SK-N-SH (cell line): ENCODE results near the gene DKK1. TPM values are rescaled to one million over a fixed set of nuclear protein-coding genes. Genes with fewer than 3 reads are reported as not detected.

Source experiments
- CTCF ChIA-PET: fragments of 300-600, 350-600 bp; formaldehyde crosslinking; extraction: SDS; loops from one replicate; lab custom pipeline; 2021; lab: Yijun Ruan, JAX
- POLR2A ChIA-PET: fragments of 350-600 bp; sonication (Branson Sonifier 250); formaldehyde crosslinking; extraction: SDS; loops from one replicate; lab custom pipeline; 2020; ENCODE audit warnings: antibody characterized with exemption, inconsistent platforms; lab: Yijun Ruan, JAX
- DNase-seq: peaks from one replicate; pipeline ENCODE4 v3.0.0; 2012
- H2AFZ ChIP-seq: fragments of 200-600 bp; sonication (generic); 2 replicates; pipeline ENCODE4 v1.8.1; 2016; ENCODE audit warnings: antibody characterized with exemption, mild to moderate bottlenecking, low read depth
- H3F3A ChIP-seq: fragments of 200-600 bp; sonication (generic); replicated peaks from 2 replicates; pipeline ENCODE3; 2016; ENCODE audit warnings: antibody characterized with exemption, mild to moderate bottlenecking; ENCODE audit not compliant: insufficient read depth
- H3K27ac ChIP-seq, 2 experiments: fragments of 200-500 bp in 1 of 2; fragments of 200-600 bp in 1 of 2; sonication (Bioruptor generic) in 1 of 2; sonication (generic), shearing (Covaris generic) in 1 of 2; 2 replicates each; pipeline versions ENCODE4 v1.5.1 to v1.6.1; 2014 to 2016; ENCODE audit warnings: low read depth in 2 of 2, inconsistent platforms in 1 of 2, low read length in 1 of 2, mild to moderate bottlenecking in 1 of 2, mixed read lengths in 1 of 2
- H3K27me3 ChIP-seq: fragments of 200-600 bp; sonication (generic), shearing (Covaris generic); 2 replicates; pipeline ENCODE4 v1.6.1; 2016; ENCODE audit warnings: mixed run types; ENCODE audit not compliant: insufficient read depth
- H3K36me3 ChIP-seq, 2 experiments: fragments of 200-500 bp in 1 of 2; fragments of 200-600 bp in 1 of 2; sonication (Bioruptor generic) in 1 of 2; sonication (generic) in 1 of 2; replicated peaks in 1 of 2; 2 replicates each; pipeline versions ENCODE3 to v1.5.1; 2014 to 2016; ENCODE audit warnings: low read length in 1 of 2, mild to moderate bottlenecking in 1 of 2; ENCODE audit not compliant: insufficient read depth in 2 of 2, control insufficient read depth in 1 of 2
- H3K4me1 ChIP-seq, 2 experiments: fragments of 200-500 bp in 1 of 2; fragments of 200-600 bp in 1 of 2; sonication (Bioruptor generic) in 1 of 2; sonication (generic), shearing (Covaris generic) in 1 of 2; 2 replicates each; pipeline versions ENCODE4 v1.5.1 to v1.6.1; 2014 to 2016; ENCODE audit warnings: low read depth in 1 of 2, low read length in 1 of 2, mixed run types in 1 of 2; ENCODE audit not compliant: insufficient read depth in 2 of 2, control insufficient read depth in 1 of 2
- H3K4me2 ChIP-seq: fragments of 200-600 bp; sonication (generic), shearing (Covaris generic); 2 replicates; pipeline ENCODE4 v1.6.1; 2017; ENCODE audit warnings: mixed run types
- H3K4me3 ChIP-seq, 2 experiments: fragments of 200-500 bp in 1 of 2; fragments of 200-600 bp in 1 of 2; sonication (Bioruptor generic) in 1 of 2; sonication (generic), shearing (Covaris generic) in 1 of 2; 2 replicates each; pipeline versions ENCODE4 v1.5.1 to v1.8.1; 2014 to 2016; ENCODE audit warnings: low read depth in 2 of 2, inconsistent platforms in 1 of 2, low read length in 1 of 2, mild to moderate bottlenecking in 1 of 2, mixed read lengths in 1 of 2, moderate library complexity in 1 of 2
- H3K79me2 ChIP-seq: fragments of 200-600 bp; sonication (generic); 2 replicates; pipeline ENCODE4 v1.8.1; 2017; ENCODE audit warnings: mild to moderate bottlenecking; ENCODE audit not compliant: insufficient read depth
- H3K9ac ChIP-seq: fragments of 200-600 bp; sonication (generic); 2 replicates; pipeline ENCODE4 v1.6.1; 2017; ENCODE audit warnings: mixed run types
- H3K9me2 ChIP-seq: fragments of 200-600 bp; sonication (generic); 2 replicates; pipeline ENCODE4 v1.6.1; 2017; ENCODE audit warnings: mixed run types
- H3K9me3 ChIP-seq: fragments of 200-600 bp; sonication (generic); 2 replicates; pipeline ENCODE4 v1.6.1; 2017; ENCODE audit warnings: mixed run types, mild to moderate bottlenecking, moderate library complexity
- H4K20me1 ChIP-seq: fragments of 200-600 bp; sonication (generic); 2 replicates; pipeline ENCODE4 v1.6.1; 2017; ENCODE audit warnings: mild to moderate bottlenecking, mixed run types; ENCODE audit not compliant: insufficient read depth
- CTCF ChIP-seq: fragments of 200-600 bp; sonication (generic); IDR thresholded peaks from 2 replicates; pipeline ENCODE4 v1.6.1; 2017; ENCODE audit warnings: antibody characterized with exemption, mild to moderate bottlenecking, moderate library complexity
- ELF1 ChIP-seq: IDR thresholded peaks from 2 replicates; pipeline ENCODE4 v1.4.0; 2012
- EP300 ChIP-seq, 2 experiments: IDR thresholded peaks; 2 replicates each; pipeline versions ENCODE4 v1.4.0 to v1.6.1; 2012; ENCODE audit warnings: borderline replicate concordance in 1 of 2, low read depth in 1 of 2, low read length in 1 of 2
- EZH2phosphoT487 ChIP-seq: fragments of 200-600 bp; sonication (generic); IDR thresholded peaks from 2 replicates; pipeline ENCODE4 v1.6.1; 2017; ENCODE audit warnings: low read depth, mixed run types, mild to moderate bottlenecking, antibody characterized with exemption, moderate library complexity, borderline replicate concordance
- FOSL2 ChIP-seq: IDR thresholded peaks from 2 replicates; pipeline ENCODE4 v1.4.0; 2012; ENCODE audit warnings: low read depth, mild to moderate bottlenecking, moderate library complexity, borderline replicate concordance
- GATA2 ChIP-seq: sonication (generic); formaldehyde crosslinking; IDR thresholded peaks from 2 replicates; pipeline ENCODE4 v1.5.0; 2020; ENCODE audit warnings: mild to moderate bottlenecking, missing genetic modification reagents
- NRF1 ChIP-seq: IDR thresholded peaks from 2 replicates; pipeline ENCODE4 v1.6.1; 2012; ENCODE audit warnings: low read depth, mild to moderate bottlenecking, low read length
- PBX3 ChIP-seq: IDR thresholded peaks from 2 replicates; pipeline ENCODE4; 2012
- POLR2AphosphoS5 ChIP-seq: IDR thresholded peaks from 2 replicates; pipeline ENCODE4 v1.6.1; 2012; ENCODE audit warnings: low read depth, low read length
- RAD21 ChIP-seq: IDR thresholded peaks from 2 replicates; pipeline ENCODE4 v1.6.1; 2012; ENCODE audit warnings: mild to moderate bottlenecking, low read length
- TAF1 ChIP-seq: IDR thresholded peaks from 2 replicates; pipeline ENCODE4 v1.6.1; 2012; ENCODE audit warnings: low read depth, mild to moderate bottlenecking, low read length, moderate library complexity, borderline replicate concordance
- TCF12 ChIP-seq: IDR thresholded peaks from 2 replicates; pipeline ENCODE4 v1.4.0; 2012
- USF1 ChIP-seq: IDR thresholded peaks from 2 replicates; pipeline ENCODE4 v1.4.0; 2012; ENCODE audit warnings: low read depth, borderline replicate concordance
- YY1 ChIP-seq: IDR thresholded peaks from 2 replicates; pipeline ENCODE4 v1.4.0; 2012; ENCODE audit warnings: low read depth, mild to moderate bottlenecking
- ZBTB33 ChIP-seq: IDR thresholded peaks from 2 replicates; pipeline ENCODE4 v1.4.0; 2012; ENCODE audit warnings: low read depth, borderline replicate concordance
- WGBS: methylation state at CpG from one replicate; pipeline ENCODE4 v1.1.6; 2017; ENCODE audit warnings: low lambda C conversion rate; 5-methylcytosine and 5-hydroxymethylcytosine counted together
- polyA plus RNA-seq, 3 experiments: library from polyadenylated mRNA; depleted of rRNA; stranded (reverse); fragments of >200 nt; gene quantifications; 2 replicates each; pipeline ENCODE4 v1.2.3, GENCODE V29; 2012

DKK1 gene
- polyA plus RNA-seq, 1 of the 3 experiments (the other 2 are of a cell fraction), result 225 TPM

- Histone ChIP-seq H4K20me1 (no peaks in the 10 kb centered on the region), H3K9me3 (no peaks in the 10 kb centered on the region), H2AFZ (peak overlapping the region; percentile 81), H3K4me2 (peak overlapping the region; percentile 83), H3K9me2 (no peaks in the 10 kb centered on the region), H3K27ac (peak overlapping the region; percentile 95), H3K9ac (peak overlapping the region; percentile 89), H3K79me2 (peaks cover 48% of the 10 kb centered on the region), H3K27me3 (no peaks in the 10 kb centered on the region), H3K4me3 (peak overlapping the region; percentile 95 to 99), H3K36me3 (peaks cover 12 to 19% of the 10 kb centered on the region in 2 experiments), H3F3A (peaks cover 52% of the 10 kb centered on the region), H3K4me1 (peaks cover 6 to 10% of the 10 kb centered on the region in 2 experiments; a peak in 3 of 4 replicates)
- POLR2A ChIA-PET, result interaction anchor here (1.1 kb wide), 1 partner anchor 10 kb away, joined by 3 read pairs; no protein-coding TSS in a partner anchor
- WGBS, result 2% methylated on average over 19 of the region's 36 CpGs
- CTCF ChIA-PET, result interaction anchor here (0.9 to 12.8 kb wide), 12 partner anchors 33 to 465 kb away, joined by 3 to 185 read pairs (median 5); no protein-coding TSS in a partner anchor
- TF ChIP-seq CTCF (no peak), POLR2AphosphoS5 (peak; percentile 49; the same call in 1 of the 2 replicates), NRF1 (no peak), YY1 (no peak), TCF12 (no peak)
- peak; percentile 53 for DNase-seq
These were observed 906 bp downstream of the DKK1 start for GRCh38 chr10:52314822-52315552.

- H3K9me2 ChIP-seq, result no peaks in the 10 kb centered on the region
- H3K36me3 ChIP-seq, result peaks cover 12 to 19% of the 10 kb centered on the region in 2 experiments
- H3K4me1 ChIP-seq, result peaks cover 6 to 10% of the 10 kb centered on the region in 2 experiments; a peak in 2 of 4 replicates
- H3F3A ChIP-seq, result peaks cover 59% of the 10 kb centered on the region
- POLR2A ChIA-PET, result no interaction called here
- H3K9me3 ChIP-seq, result no peaks in the 10 kb centered on the region
- H3K27ac ChIP-seq, result peak overlapping the region; percentile 95
- no peaks in the 10 kb centered on the region for H3K27me3 ChIP-seq
- no peak for DNase-seq
- no peaks in the 10 kb centered on the region for H4K20me1 ChIP-seq
- H3K4me2 ChIP-seq, result peak overlapping the region; percentile 83
- CTCF ChIA-PET, result interaction anchor here (1.1 to 12.8 kb wide), 6 partner anchors 8 to 464 kb away, joined by 4 to 185 read pairs (median 9); no protein-coding TSS in a partner anchor
- peak overlapping the region; percentile 95 to 99 for H3K4me3 ChIP-seq
- peaks cover 48% of the 10 kb centered on the region for H3K79me2 ChIP-seq
- no peak overlapping the region for H2AFZ ChIP-seq
- 0% methylated on average over 1 of the region's 1 CpG for WGBS
- TF ChIP-seq EZH2phosphoT487, result no peak
- TF ChIP-seq FOSL2, result no peak
- no peak for TF ChIP-seq CTCF
- peak; percentile 48; the same call in 1 of the 2 replicates for TF ChIP-seq PBX3
- TF ChIP-seq ZBTB33, result no peak
- TF ChIP-seq USF1, result no peak
- TF ChIP-seq POLR2AphosphoS5, result 0 out of 2 replicates have a peak, but pooled peaks have one; percentile 25
- no peak for TF ChIP-seq TAF1
- TF ChIP-seq EP300 (IDR thresholded peaks at IDR 0.05; ENCODE audit: borderline replicate concordance in 1 of 2, low read depth in 1 of 2, low read length in 1 of 2), result no peak
- TF ChIP-seq GATA2 (CRISPR knock-in tag), result no peak
- TF ChIP-seq RAD21, result no peak
- TF ChIP-seq ELF1, result no peak
- no peak; the same call in 1 of the 2 replicates for TF ChIP-seq TCF12
- H3K9ac ChIP-seq, result peak overlapping the region; percentile 89
These were observed 1.9 kb downstream of the DKK1 start for GRCh38 chr10:52316001-52316400.
